HCT116 (cell line): Measurements from ENCODE around the gene ABL1.

Experiments
- CBX3 ChIP-seq: IDR thresholded peaks from 2 replicates; pipeline ENCODE4 v1.6.1; 2012; ENCODE audit warnings: low read depth
- CEBPB ChIP-seq: IDR thresholded peaks from 2 replicates; pipeline ENCODE4 v1.6.1; 2012; ENCODE audit warnings: low read depth
- EGR1 ChIP-seq: IDR thresholded peaks from 2 replicates; pipeline ENCODE4 v1.6.1; 2012; ENCODE audit warnings: low read depth
- EZH2 ChIP-seq: fragments of 200-600 bp; sonication (generic); IDR thresholded peaks from 2 replicates; pipeline ENCODE4 v1.6.1; 2017; ENCODE audit warnings: antibody characterized with exemption, mixed run types
- EZH2phosphoT487 ChIP-seq: fragments of 200-600 bp; IDR thresholded peaks from 2 replicates; pipeline ENCODE4 v1.6.1; 2018; ENCODE audit warnings: antibody characterized with exemption, borderline replicate concordance
- POLR2A ChIP-seq: IDR thresholded peaks from 2 replicates; pipeline ENCODE4 v1.7.0; 2011; ENCODE audit warnings: borderline replicate concordance; ENCODE audit not compliant: insufficient read depth, insufficient read length; ENCODE audit errors: extremely low read depth
- POLR2AphosphoS5 ChIP-seq: IDR thresholded peaks from 2 replicates; pipeline ENCODE4 v1.6.1; 2011; ENCODE audit warnings: mild to moderate bottlenecking, low read depth, low read length, moderate library complexity
- RAD21 ChIP-seq: IDR thresholded peaks from 2 replicates; pipeline ENCODE4 v1.6.1; 2012; ENCODE audit warnings: low read depth, mild to moderate bottlenecking
- SP1 ChIP-seq: IDR thresholded peaks from 2 replicates; pipeline ENCODE4 v1.6.1; 2012; ENCODE audit warnings: low read depth
- YY1 ChIP-seq: IDR thresholded peaks from 2 replicates; pipeline ENCODE4 v1.6.1; 2011; ENCODE audit warnings: low read length, low read depth, moderate library complexity, mild to moderate bottlenecking; ENCODE audit not compliant: insufficient replicate concordance; ENCODE audit errors: extremely low read depth
- ZFX ChIP-seq: fragments of 450-650 bp; IDR thresholded peaks from 2 replicates; pipeline ENCODE4 v1.6.1; 2017
- TF ChIP-seq, protein P1 (sequence below), 3 experiments: fragments of 200-600 bp in 1 of 3; sonication (generic) in 1 of 3; IDR thresholded peaks in 2 of 3; conservative IDR thresholded peaks in 1 of 3; 2 replicates each; pipeline ENCODE4 v1.5.1; 2012 to 2017; ENCODE audit warnings: low read depth in 2 of 3, low read length in 2 of 3, antibody characterized with exemption in 1 of 3, borderline replicate concordance in 1 of 3, control low read depth in 1 of 3, mild to moderate bottlenecking in 1 of 3, mixed read lengths in 1 of 3, mixed run types in 1 of 3, moderate library complexity in 1 of 3; ENCODE audit not compliant: insufficient read depth in 1 of 3
- TF ChIP-seq, protein P2 (sequence below): IDR thresholded peaks from 2 replicates; pipeline ENCODE4 v1.6.1; 2012; ENCODE audit warnings: low read depth
- TF ChIP-seq, protein P3 (sequence below): IDR thresholded peaks from 2 replicates; pipeline ENCODE4 v1.6.1; 2012

DNA sequence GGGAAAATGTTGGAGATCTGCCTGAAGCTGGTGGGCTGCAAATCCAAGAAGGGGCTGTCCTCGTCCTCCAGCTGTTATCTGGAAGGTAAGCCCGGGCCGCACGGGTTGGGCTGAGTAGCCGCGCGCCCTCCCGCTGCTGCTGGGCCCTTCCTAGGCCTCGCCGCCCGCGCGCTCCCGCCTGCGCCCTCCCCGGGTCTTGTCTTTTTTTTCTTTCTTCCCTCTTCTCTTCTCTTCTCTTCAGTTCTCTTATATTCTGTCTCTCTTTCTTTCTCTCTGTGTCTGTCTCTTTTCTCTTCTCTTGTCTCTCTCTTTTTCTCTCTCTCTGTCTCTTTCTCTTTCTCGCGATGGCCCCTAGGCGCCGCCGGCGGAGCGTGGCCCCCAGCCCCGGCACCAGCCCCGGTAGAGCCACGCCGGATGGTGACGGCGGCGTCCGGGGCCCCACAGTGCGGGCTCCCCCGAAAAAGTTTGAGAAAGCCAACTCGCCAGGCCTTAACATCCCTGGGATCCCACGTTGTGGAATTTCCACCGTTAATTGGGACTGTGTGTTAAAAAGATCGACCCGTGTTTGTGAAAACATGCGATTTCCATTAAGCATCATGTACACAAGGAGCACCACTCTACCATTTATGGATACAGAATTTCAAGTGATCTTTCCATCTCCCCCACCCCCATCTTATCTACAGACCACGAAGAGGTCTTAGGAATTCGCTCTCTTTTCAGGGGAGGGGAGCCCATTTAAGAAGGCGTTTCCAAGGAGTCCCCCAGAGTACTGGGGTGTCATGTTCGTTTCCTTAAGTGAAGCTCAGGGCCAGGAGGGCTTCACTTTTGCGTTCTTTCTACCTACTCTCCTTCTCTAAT is 616 bp downstream of the ABL1 start:
- TF ChIP-seq YY1 (no peak), POLR2A (no peak), EZH2 (no peak), SP1 (no peak), CBX3 (no peak), CEBPB (no peak), POLR2AphosphoS5 (no peak), ZFX (peak; percentile 75), EZH2phosphoT487 (no peak), RAD21 (no peak), EGR1 (no peak)
- TF ChIP-seq, protein P1, sequence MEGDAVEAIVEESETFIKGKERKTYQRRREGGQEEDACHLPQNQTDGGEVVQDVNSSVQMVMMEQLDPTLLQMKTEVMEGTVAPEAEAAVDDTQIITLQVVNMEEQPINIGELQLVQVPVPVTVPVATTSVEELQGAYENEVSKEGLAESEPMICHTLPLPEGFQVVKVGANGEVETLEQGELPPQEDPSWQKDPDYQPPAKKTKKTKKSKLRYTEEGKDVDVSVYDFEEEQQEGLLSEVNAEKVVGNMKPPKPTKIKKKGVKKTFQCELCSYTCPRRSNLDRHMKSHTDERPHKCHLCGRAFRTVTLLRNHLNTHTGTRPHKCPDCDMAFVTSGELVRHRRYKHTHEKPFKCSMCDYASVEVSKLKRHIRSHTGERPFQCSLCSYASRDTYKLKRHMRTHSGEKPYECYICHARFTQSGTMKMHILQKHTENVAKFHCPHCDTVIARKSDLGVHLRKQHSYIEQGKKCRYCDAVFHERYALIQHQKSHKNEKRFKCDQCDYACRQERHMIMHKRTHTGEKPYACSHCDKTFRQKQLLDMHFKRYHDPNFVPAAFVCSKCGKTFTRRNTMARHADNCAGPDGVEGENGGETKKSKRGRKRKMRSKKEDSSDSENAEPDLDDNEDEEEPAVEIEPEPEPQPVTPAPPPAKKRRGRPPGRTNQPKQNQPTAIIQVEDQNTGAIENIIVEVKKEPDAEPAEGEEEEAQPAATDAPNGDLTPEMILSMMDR (IDR thresholded peaks at IDR 0.05 in 2 of 3, conservative IDR thresholded peaks at IDR 0.05 in 1 of 3; ENCODE audit: borderline replicate concordance in 1 of 3, insufficient read depth in 1 of 3, low read depth in 2 of 3, low read length in 2 of 3), result no peak
- TF ChIP-seq, protein P2, sequence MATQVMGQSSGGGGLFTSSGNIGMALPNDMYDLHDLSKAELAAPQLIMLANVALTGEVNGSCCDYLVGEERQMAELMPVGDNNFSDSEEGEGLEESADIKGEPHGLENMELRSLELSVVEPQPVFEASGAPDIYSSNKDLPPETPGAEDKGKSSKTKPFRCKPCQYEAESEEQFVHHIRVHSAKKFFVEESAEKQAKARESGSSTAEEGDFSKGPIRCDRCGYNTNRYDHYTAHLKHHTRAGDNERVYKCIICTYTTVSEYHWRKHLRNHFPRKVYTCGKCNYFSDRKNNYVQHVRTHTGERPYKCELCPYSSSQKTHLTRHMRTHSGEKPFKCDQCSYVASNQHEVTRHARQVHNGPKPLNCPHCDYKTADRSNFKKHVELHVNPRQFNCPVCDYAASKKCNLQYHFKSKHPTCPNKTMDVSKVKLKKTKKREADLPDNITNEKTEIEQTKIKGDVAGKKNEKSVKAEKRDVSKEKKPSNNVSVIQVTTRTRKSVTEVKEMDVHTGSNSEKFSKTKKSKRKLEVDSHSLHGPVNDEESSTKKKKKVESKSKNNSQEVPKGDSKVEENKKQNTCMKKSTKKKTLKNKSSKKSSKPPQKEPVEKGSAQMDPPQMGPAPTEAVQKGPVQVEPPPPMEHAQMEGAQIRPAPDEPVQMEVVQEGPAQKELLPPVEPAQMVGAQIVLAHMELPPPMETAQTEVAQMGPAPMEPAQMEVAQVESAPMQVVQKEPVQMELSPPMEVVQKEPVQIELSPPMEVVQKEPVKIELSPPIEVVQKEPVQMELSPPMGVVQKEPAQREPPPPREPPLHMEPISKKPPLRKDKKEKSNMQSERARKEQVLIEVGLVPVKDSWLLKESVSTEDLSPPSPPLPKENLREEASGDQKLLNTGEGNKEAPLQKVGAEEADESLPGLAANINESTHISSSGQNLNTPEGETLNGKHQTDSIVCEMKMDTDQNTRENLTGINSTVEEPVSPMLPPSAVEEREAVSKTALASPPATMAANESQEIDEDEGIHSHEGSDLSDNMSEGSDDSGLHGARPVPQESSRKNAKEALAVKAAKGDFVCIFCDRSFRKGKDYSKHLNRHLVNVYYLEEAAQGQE, result no peak
- TF ChIP-seq, protein P3, sequence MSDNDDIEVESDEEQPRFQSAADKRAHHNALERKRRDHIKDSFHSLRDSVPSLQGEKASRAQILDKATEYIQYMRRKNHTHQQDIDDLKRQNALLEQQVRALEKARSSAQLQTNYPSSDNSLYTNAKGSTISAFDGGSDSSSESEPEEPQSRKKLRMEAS, result no peak
